H1 (cell line): ENCODE results near the gene RIPPLY2. TPM values are rescaled to one million over a fixed set of nuclear protein-coding genes. Genes with fewer than 3 reads are reported as not detected.

Experiments
- ASH2L ChIP-seq: fragments of 200-600, 300-600 bp; sonication (generic); IDR thresholded peaks from one replicate; pipeline ENCODE4 v1.7.1; 2017; ENCODE audit warnings: low read length
- BACH1 ChIP-seq: IDR thresholded peaks from 2 replicates; pipeline ENCODE4 v1.6.1; 2012; ENCODE audit warnings: low read length, improper control_type of control experiment
- CHD2 ChIP-seq: IDR thresholded peaks from 2 replicates; pipeline ENCODE4 v1.6.1; 2012; ENCODE audit warnings: low read length, improper control_type of control experiment
- JUND ChIP-seq: IDR thresholded peaks from 2 replicates; pipeline ENCODE4 v1.6.1; 2011; ENCODE audit warnings: mild to moderate bottlenecking, improper control_type of control experiment, low read length
- POU5F1 ChIP-seq: IDR thresholded peaks from 2 replicates; pipeline ENCODE4 v1.6.1; 2011; ENCODE audit warnings: low read depth, mild to moderate bottlenecking, low read length, moderate library complexity
- SP2 ChIP-seq: IDR thresholded peaks from 2 replicates; pipeline ENCODE4 v1.6.1; 2012; ENCODE audit warnings: mild to moderate bottlenecking, low read length, inconsistent platforms
- SRF ChIP-seq: IDR thresholded peaks from 2 replicates; pipeline ENCODE4 v1.6.1; 2011; ENCODE audit warnings: mild to moderate bottlenecking, low read depth, low read length, moderate library complexity
- polyA plus RNA-seq, 7 experiments: library from polyadenylated mRNA; depleted of rRNA in 3 of 7; stranded (reverse) in 5 of 7; unstranded in 2 of 7; fragments of >200 nt in 5 of 7; fragments of 200-250 nt in 2 of 7; gene quantifications; 1 replicate in 5 of 7; 2 replicates in 1 of 7; 4 replicates in 1 of 7; pipeline versions ENCODE4 v1.2.1 to v1.2.3, GENCODE V29; 2011 to 2013; ENCODE audit warnings: missing spikeins in 2 of 7, mixed read lengths in 2 of 7
- total RNA-seq: library from RNA; stranded (reverse); fragmentation: NEBNext Ultra II Directional; extraction: Animal tissue kit (Norgen Biotek cat#: 25700); gene quantifications from 2 replicates; pipeline ENCODE4 v1.2.1, GENCODE V29; 2021
- TF ChIP-seq, protein P1 (sequence below): fragments of 300-600 bp; sonication (generic); IDR thresholded peaks from 2 replicates; pipeline ENCODE4 v1.7.1; 2012; ENCODE audit warnings: low read length, moderate library complexity, mild to moderate bottlenecking, inconsistent platforms; ENCODE audit not compliant: insufficient replicate concordance
- TF ChIP-seq, protein P2 (sequence below): IDR thresholded peaks from 2 replicates; pipeline ENCODE4 v1.6.1; 2012; ENCODE audit warnings: low read length, inconsistent platforms

The RIPPLY2 gene
- total and polyA plus RNA-seq, 2 of the 8 experiments (the other 6 are each of a cell fraction or from before 2014, with no cell fraction given): 0.74 to 1.5 TPM

DNA sequence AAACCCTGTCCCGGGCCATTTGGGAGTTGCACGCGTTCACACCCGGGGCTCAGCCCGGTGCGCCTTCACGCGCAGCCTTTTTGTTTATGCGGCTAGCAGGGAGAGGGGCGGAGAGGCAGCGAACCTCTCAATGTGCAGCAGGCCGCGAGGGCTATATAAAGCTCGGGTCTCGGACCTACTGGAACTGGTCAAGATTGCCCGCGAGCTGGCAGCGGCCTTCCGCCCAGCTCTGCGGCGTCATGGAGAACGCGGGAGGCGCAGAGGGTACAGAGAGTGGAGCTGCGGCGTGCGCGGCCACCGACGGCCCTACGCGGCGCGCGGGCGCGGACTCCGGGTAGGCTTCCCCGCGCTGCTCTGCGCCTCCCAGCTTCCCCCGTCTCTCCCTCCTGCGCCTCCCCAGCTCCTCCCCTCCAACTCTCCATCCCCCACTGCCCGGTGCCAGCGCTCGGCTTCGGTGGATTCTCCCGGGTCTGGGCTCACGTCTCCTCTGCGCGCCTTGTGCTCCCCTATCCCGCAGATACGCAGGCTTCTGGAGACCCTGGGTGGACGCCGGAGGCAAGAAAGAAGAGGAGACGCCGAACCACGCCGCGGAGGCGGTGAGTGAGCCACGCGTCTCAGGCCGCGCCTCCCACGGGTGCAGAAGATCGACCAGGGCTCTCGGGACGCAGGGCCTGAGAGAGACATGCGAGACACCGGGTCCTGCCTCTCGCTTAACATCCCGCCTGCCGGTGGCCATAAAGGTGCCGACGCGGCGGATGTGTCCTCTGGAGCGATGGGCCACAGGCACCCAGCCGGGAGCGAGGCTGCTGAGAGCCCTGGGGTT is at the start of gene RIPPLY2 (continued):
- TF ChIP-seq, protein P1, sequence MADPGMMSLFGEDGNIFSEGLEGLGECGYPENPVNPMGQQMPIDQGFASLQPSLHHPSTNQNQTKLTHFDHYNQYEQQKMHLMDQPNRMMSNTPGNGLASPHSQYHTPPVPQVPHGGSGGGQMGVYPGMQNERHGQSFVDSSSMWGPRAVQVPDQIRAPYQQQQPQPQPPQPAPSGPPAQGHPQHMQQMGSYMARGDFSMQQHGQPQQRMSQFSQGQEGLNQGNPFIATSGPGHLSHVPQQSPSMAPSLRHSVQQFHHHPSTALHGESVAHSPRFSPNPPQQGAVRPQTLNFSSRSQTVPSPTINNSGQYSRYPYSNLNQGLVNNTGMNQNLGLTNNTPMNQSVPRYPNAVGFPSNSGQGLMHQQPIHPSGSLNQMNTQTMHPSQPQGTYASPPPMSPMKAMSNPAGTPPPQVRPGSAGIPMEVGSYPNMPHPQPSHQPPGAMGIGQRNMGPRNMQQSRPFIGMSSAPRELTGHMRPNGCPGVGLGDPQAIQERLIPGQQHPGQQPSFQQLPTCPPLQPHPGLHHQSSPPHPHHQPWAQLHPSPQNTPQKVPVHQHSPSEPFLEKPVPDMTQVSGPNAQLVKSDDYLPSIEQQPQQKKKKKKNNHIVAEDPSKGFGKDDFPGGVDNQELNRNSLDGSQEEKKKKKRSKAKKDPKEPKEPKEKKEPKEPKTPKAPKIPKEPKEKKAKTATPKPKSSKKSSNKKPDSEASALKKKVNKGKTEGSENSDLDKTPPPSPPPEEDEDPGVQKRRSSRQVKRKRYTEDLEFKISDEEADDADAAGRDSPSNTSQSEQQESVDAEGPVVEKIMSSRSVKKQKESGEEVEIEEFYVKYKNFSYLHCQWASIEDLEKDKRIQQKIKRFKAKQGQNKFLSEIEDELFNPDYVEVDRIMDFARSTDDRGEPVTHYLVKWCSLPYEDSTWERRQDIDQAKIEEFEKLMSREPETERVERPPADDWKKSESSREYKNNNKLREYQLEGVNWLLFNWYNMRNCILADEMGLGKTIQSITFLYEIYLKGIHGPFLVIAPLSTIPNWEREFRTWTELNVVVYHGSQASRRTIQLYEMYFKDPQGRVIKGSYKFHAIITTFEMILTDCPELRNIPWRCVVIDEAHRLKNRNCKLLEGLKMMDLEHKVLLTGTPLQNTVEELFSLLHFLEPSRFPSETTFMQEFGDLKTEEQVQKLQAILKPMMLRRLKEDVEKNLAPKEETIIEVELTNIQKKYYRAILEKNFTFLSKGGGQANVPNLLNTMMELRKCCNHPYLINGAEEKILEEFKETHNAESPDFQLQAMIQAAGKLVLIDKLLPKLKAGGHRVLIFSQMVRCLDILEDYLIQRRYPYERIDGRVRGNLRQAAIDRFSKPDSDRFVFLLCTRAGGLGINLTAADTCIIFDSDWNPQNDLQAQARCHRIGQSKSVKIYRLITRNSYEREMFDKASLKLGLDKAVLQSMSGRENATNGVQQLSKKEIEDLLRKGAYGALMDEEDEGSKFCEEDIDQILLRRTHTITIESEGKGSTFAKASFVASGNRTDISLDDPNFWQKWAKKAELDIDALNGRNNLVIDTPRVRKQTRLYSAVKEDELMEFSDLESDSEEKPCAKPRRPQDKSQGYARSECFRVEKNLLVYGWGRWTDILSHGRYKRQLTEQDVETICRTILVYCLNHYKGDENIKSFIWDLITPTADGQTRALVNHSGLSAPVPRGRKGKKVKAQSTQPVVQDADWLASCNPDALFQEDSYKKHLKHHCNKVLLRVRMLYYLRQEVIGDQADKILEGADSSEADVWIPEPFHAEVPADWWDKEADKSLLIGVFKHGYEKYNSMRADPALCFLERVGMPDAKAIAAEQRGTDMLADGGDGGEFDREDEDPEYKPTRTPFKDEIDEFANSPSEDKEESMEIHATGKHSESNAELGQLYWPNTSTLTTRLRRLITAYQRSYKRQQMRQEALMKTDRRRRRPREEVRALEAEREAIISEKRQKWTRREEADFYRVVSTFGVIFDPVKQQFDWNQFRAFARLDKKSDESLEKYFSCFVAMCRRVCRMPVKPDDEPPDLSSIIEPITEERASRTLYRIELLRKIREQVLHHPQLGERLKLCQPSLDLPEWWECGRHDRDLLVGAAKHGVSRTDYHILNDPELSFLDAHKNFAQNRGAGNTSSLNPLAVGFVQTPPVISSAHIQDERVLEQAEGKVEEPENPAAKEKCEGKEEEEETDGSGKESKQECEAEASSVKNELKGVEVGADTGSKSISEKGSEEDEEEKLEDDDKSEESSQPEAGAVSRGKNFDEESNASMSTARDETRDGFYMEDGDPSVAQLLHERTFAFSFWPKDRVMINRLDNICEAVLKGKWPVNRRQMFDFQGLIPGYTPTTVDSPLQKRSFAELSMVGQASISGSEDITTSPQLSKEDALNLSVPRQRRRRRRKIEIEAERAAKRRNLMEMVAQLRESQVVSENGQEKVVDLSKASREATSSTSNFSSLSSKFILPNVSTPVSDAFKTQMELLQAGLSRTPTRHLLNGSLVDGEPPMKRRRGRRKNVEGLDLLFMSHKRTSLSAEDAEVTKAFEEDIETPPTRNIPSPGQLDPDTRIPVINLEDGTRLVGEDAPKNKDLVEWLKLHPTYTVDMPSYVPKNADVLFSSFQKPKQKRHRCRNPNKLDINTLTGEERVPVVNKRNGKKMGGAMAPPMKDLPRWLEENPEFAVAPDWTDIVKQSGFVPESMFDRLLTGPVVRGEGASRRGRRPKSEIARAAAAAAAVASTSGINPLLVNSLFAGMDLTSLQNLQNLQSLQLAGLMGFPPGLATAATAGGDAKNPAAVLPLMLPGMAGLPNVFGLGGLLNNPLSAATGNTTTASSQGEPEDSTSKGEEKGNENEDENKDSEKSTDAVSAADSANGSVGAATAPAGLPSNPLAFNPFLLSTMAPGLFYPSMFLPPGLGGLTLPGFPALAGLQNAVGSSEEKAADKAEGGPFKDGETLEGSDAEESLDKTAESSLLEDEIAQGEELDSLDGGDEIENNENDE: no peak
- TF ChIP-seq POU5F1: no peak
- TF ChIP-seq SRF: no peak
- TF ChIP-seq SP2: no peak
- TF ChIP-seq, protein P2, sequence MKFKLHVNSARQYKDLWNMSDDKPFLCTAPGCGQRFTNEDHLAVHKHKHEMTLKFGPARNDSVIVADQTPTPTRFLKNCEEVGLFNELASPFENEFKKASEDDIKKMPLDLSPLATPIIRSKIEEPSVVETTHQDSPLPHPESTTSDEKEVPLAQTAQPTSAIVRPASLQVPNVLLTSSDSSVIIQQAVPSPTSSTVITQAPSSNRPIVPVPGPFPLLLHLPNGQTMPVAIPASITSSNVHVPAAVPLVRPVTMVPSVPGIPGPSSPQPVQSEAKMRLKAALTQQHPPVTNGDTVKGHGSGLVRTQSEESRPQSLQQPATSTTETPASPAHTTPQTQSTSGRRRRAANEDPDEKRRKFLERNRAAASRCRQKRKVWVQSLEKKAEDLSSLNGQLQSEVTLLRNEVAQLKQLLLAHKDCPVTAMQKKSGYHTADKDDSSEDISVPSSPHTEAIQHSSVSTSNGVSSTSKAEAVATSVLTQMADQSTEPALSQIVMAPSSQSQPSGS: no peak
- peak; percentile 92 for TF ChIP-seq ASH2L
- peak; percentile 8; the same call in 1 of the 2 replicates for TF ChIP-seq BACH1
- TF ChIP-seq CHD2: no peak; the same call in 1 of the 2 replicates
- no peak for TF ChIP-seq JUND
